Right lobe of liver (tissue), 6 donors: ENCODE measurements around the gene PLCB1. TPM values are rescaled to one million over a fixed set of nuclear protein-coding genes. Genes with fewer than 3 reads are reported as not detected.

Experiments used
- ATAC-seq, 4 donors: fragments of 200-7000 bp; cut with Tn5 transposase; one replicate each; pipeline ENCODE4 v1.9.1; 2020; ENCODE audit warnings: mild to moderate bottlenecking in 4 of 4, moderate library complexity in 4 of 4
- DNase-seq, 3 donors: peaks; one replicate each; pipeline ENCODE4 v3.0.0-alpha.2; 2020
- H3K27ac ChIP-seq, 3 donors: fragments of 200-600 bp; one replicate each; pipeline ENCODE4 v1.8.0; 2022
- H3K27me3 ChIP-seq, 2 donors: fragments of 200-600 bp; one replicate each; pipeline ENCODE4 v1.8.0; 2022
- H3K36me3 ChIP-seq, 4 donors: fragments of 200-600 bp; sonication (generic) in 1 of 4; one replicate each; pipeline versions ENCODE4 v1.5.1 to v1.8.0; 2017 to 2022; ENCODE audit warnings: control low read depth in 1 of 4
- H3K4me1 ChIP-seq, 4 donors: fragments of 200-600 bp; sonication (generic) in 1 of 4; one replicate each; pipeline versions ENCODE4 v1.5.1 to v1.8.0; 2017 to 2022; ENCODE audit warnings: control low read depth in 1 of 4
- H3K4me3 ChIP-seq, 3 donors: fragments of 200-600 bp; one replicate each; pipeline ENCODE4 v1.8.0; 2022
- H3K9me3 ChIP-seq, 4 donors: fragments of 200-600 bp; sonication (generic) in 1 of 4; one replicate each; pipeline versions ENCODE4 v1.5.1 to v1.8.0; 2017 to 2022; ENCODE audit warnings: control low read depth in 1 of 4
- CTCF ChIP-seq, 4 donors: fragments of 200-600 bp in 3 of 4; fragments of 450-650 bp in 1 of 4; IDR thresholded peaks; one replicate each; pipeline versions ENCODE4 v1.5.1 to v1.8.0; 2016 to 2022; ENCODE audit warnings: antibody characterized with exemption in 4 of 4, mild to moderate bottlenecking in 2 of 4
- POLR2A ChIP-seq: fragments of 450-650 bp; IDR thresholded peaks from one replicate; pipeline ENCODE4 v1.6.1; 2017; ENCODE audit warnings: antibody characterized with exemption, mild to moderate bottlenecking
- WGBS: methylation state at CpG from one replicate; pipeline ENCODE4 v1.1.6; 2018; ENCODE audit warnings: low coverage, low lambda C conversion rate; ENCODE audit not compliant: insufficient coverage; ENCODE audit errors: missing lambda C conversion rate; 5-methylcytosine and 5-hydroxymethylcytosine counted together
- intact Hi-C, 2 donors: fragments of 100-400 bp; cut with DNase I; formaldehyde crosslinking; loops; one replicate each; pipeline versions ENCODE4 v1.11.2 to v1.14.1; 2022
- total RNA-seq, 6 experiments: library from RNA; depleted of rRNA in 2 of 6; stranded (reverse); fragments of >200 nt in 2 of 6; fragmentation: NEBNext Ultra II Directional in 3 of 6; extraction: Animal tissue kit (Norgen Biotek cat#: 25700) in 3 of 6; gene quantifications; one replicate each; pipeline versions ENCODE4 v1.1.0 to v1.2.4, GENCODE V29; 2016 to 2023
- donor health status: DM: no; HTN: yes; CAD: no.
- donor health status: DM: no; HTN: no; CAD: no.
- donor health status: DM: no; HTN: no; CAD: no.
- donor health status: DM: no; HTN: yes; CAD: no.
- donor health status: DM: no; HTN: yes; CAD: no.

The PLCB1 gene
- total RNA-seq, 6 experiments from 2014 or later: 5.0 to 9.9 (median 5.7) TPM

DNA sequence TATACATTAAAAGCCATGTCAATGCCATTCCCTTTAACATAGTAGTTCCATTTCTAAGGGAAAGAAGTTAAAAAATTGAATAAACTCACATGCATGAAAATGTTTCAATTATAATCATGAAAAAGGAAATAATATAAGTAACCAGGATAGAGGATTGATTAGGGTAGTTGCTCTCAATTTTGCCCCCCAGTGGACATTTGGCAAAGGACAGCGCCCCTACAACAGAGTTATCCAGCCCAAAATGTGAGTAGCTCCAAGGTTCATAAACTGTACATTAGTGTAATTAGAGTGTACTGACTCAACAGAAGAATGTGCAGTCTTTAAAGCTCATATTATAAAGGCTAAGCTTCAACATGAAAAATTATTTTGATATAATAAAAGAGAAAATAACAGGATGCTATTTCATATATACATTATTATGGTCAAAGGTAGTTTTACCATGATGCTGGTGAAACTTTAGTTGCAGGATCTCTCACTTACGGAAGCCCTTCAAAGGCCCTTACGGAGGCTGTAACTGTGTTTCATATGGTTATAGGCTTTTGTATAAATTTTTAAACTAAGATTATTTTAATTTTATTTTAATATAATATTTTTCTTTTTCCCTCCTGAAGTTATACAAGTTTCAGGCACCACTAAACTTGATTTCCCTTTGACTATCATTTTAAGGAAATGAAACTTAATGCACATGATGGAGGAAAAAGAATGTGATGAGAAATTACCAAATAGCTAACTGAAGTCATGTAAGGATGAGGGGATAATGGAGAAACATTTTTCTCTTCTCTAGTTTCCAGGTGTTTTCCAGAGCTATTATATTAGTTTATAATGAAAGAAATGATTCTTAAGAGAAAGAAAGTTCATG, 403.6 kb downstream of the PLCB1 start:
- intact Hi-C loops: no loop called here
- no peaks in the 10 kb centered on the region for H3K27me3 ChIP-seq
- TF ChIP-seq POLR2A: no peak
- TF ChIP-seq CTCF (IDR thresholded peaks at IDR 0.05): peak in 3 of 4 donors; percentile 33 to 44 (median 38)
- H3K4me1 ChIP-seq: no peaks in the 10 kb centered on the region
- no peak overlapping the region for H3K27ac ChIP-seq
- ATAC-seq (peak in 1 of 4 donors; percentile 49), DNase-seq (no peak)
- H3K36me3 ChIP-seq: no peaks in the 10 kb centered on the region
- H3K9me3 ChIP-seq: no peaks in the 10 kb centered on the region
- 75% methylated on average over 3 of the region's 3 CpGs for WGBS
- H3K4me3 ChIP-seq: no peak overlapping the region

- ATAC-seq (no peak), DNase-seq (no peak)
- Histone ChIP-seq H3K4me1 (no peaks in the 10 kb centered on the region), H3K9me3 (no peaks in the 10 kb centered on the region), H3K4me3 (no peak overlapping the region), H3K27me3 (no peaks in the 10 kb centered on the region), H3K27ac (no peak overlapping the region), H3K36me3 (no peaks in the 10 kb centered on the region)
- TF ChIP-seq POLR2A: no peak
- TF ChIP-seq CTCF (IDR thresholded peaks at IDR 0.05): no peak
- intact Hi-C loops: no loop called here
- WGBS: 81% methylated on average over 5 of the region's 5 CpGs
Measured at GRCh38 chr20:8536262-8536618, 404.2 kb downstream of the PLCB1 start.

DNA sequence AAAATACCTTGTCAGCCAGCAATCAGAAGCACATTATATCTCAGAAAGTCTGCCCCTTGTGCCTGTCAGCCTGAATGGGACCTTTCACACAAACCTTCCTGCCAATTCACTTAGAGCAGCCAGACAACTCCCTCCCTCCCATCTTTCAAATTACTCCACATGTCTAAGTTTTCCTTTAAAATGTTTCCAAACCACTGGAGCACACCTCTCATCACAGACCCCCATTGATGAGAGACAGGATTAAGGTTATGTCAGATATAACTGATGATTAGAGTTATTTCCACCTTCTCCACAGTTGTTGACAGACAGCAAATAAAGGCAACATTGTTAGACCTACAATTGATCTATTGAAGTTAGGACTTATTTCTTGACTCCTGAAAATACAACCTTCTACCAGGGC, 408.4 kb downstream of the PLCB1 start:
- ATAC-seq (no peak), DNase-seq (no peak)
- Histone ChIP-seq H3K4me3 (no peak overlapping the region), H3K9me3 (no peaks in the 10 kb centered on the region), H3K36me3 (no peaks in the 10 kb centered on the region), H3K4me1 (no peaks in the 10 kb centered on the region), H3K27ac (no peak overlapping the region), H3K27me3 (no peaks in the 10 kb centered on the region)
- no peak for TF ChIP-seq POLR2A
- TF ChIP-seq CTCF (IDR thresholded peaks at IDR 0.05): no peak
- intact Hi-C loops: no loop called here

DNA sequence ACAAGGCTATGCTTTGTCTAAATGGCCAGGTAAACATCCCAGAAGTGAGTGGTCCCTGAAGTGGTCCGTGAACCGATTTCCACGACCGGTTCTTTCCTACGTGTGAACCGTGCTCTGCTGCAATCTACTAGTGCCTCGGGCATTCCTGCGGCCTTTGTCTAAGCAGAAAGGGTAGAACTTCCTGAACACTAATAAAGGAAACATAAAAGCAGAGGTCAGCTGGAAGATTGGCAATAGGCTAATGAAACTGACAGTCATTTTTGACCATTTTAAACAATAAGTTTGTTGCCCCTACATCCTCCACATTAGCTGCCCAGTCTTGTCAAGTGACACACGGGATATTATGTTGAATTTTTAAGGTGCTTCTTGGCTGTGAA, 410.0 kb downstream of the PLCB1 start:
- peak in 1 of 4 donors; percentile 23 for ATAC-seq
- intact Hi-C loops: no loop called here
- TF ChIP-seq CTCF (IDR thresholded peaks at IDR 0.05) (no peak), POLR2A (no peak)

More for the DNA sequence above, 410.0 kb downstream of the PLCB1 start:
- no peak for DNase-seq
- WGBS: 59% methylated on average over 9 of the region's 9 CpGs
- no peaks in the 10 kb centered on the region for H3K4me1 ChIP-seq
- H3K9me3 ChIP-seq: no peaks in the 10 kb centered on the region
- H3K27me3 ChIP-seq: no peaks in the 10 kb centered on the region
- H3K36me3 ChIP-seq: no peaks in the 10 kb centered on the region
- no peak overlapping the region for H3K27ac ChIP-seq
- H3K4me3 ChIP-seq: no peak overlapping the region
